Measurements from ENCODE around the gene RPL13. TPM values are rescaled to one million over a fixed set of nuclear protein-coding genes. Genes with fewer than 3 reads are reported as not detected.

Gene RPL13
- total RNA-seq, 2 donors from 2014 or later, result 4,239 to 4,547 TPM

DNA sequence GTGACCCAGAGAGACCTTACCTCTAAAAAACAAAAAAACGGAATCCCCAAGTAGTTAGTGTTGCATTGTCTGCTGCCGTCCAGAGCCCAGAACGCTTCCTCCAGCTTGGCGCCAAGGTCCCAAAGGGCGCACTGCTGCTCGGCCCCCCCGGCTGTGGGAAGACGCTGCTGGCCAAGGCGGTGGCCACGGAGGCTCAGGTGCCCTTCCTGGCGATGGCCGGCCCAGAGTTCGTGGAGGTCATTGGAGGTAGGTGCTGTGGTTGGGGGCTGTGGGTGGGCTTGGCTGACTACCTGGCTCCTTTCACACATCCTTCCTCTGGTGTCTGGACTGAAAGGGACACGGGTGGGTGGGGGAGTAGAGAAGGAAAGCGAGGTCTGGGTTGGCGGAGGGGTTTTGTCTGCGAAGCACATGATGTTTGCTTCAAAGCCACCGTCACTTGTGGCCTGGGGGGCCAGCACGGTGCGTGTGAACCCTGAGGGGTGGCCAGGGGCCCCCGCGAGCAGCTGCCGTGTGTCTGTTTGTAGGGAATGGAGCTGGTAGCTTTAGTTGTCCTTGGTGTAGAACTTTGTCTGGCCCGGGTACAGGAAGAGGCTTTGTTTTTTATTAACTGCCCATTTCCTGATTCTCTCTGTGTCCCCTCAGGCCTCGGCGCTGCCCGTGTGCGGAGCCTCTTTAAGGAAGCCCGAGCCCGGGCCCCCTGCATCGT lies 28.5 kb upstream of the RPL13 start:
- peaks cover 85% of the 10 kb centered on the region for H3K36me3 ChIP-seq

DNA sequence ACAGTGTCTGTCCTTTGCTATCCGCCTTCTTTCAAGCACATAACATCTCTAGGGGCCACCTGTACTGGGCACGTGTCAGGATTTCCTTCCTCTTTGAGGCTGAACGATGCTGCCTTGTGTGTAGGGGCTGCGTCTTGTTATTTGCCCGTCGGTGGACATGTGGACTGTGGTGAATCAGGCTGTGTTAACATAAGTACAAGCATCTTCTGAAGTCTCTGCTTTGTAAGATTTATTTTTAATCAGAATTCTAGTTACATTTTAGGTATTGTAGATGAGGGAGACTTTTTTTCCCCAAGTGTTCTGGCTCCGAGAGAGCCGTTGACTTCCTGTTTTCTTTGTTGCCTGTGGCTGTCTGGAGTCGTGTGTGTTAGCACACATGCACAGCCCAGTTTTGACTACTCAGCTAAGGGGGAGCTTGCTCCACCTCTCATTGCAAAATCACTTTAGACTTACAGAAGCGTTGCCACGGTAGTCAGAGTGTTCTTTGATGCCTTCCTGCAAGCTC lies 26.2 kb upstream of the RPL13 start:
- DNase-seq (ENCODE audit: low spot score), result no peak
- H3K27me3 ChIP-seq, result no peaks in the 10 kb centered on the region
- H3K4me3 ChIP-seq, result no peak overlapping the region
- peaks cover 0 to 17% of the 10 kb centered on the region in 2 donors for H3K4me1 ChIP-seq
- H3K27ac ChIP-seq, result peak overlapping the region in 1 of 2 donors; percentile 8
- TF ChIP-seq, protein P1, sequence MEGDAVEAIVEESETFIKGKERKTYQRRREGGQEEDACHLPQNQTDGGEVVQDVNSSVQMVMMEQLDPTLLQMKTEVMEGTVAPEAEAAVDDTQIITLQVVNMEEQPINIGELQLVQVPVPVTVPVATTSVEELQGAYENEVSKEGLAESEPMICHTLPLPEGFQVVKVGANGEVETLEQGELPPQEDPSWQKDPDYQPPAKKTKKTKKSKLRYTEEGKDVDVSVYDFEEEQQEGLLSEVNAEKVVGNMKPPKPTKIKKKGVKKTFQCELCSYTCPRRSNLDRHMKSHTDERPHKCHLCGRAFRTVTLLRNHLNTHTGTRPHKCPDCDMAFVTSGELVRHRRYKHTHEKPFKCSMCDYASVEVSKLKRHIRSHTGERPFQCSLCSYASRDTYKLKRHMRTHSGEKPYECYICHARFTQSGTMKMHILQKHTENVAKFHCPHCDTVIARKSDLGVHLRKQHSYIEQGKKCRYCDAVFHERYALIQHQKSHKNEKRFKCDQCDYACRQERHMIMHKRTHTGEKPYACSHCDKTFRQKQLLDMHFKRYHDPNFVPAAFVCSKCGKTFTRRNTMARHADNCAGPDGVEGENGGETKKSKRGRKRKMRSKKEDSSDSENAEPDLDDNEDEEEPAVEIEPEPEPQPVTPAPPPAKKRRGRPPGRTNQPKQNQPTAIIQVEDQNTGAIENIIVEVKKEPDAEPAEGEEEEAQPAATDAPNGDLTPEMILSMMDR (IDR thresholded peaks at IDR 0.05), result no peak
- H3K9me3 ChIP-seq, result no peaks in the 10 kb centered on the region
- peaks cover 82% of the 10 kb centered on the region for H3K36me3 ChIP-seq

More for the DNA sequence above, 28.5 kb upstream of the RPL13 start:
- no peaks in the 10 kb centered on the region for H3K27me3 ChIP-seq
- TF ChIP-seq, protein P1 (IDR thresholded peaks at IDR 0.05), result no peak
- no peak for DNase-seq (ENCODE audit: low spot score)
- no peaks in the 10 kb centered on the region for H3K9me3 ChIP-seq
- no peak overlapping the region for H3K27ac ChIP-seq
- peaks cover 0 to 17% of the 10 kb centered on the region in 2 donors for H3K4me1 ChIP-seq
- no peak overlapping the region for H3K4me3 ChIP-seq

DNA sequence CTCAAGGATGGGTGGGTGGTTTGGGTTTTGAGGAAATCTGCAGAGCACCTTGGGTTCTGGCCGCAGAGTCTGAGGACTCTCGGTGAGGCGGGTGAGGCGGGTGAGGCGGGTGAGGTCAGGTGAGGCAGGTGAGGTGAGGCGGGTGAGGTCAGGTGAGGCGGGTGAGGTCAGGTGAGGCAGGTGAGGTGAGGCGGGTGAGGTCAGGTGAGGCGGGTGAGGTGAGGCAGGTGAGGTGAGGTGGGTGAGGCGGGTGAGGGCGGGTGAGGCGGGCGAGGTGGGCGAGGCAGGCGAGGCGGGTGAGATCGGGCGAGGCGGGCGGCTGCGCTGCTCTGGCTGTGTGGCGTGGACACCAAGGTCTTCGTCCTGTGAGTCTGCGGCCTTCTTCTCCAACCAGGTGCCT lies 24.1 kb upstream of the RPL13 start:
- Histone ChIP-seq H3K27ac (no peak overlapping the region), H3K27me3 (no peaks in the 10 kb centered on the region), H3K9me3 (no peaks in the 10 kb centered on the region), H3K36me3 (peaks cover 61% of the 10 kb centered on the region), H3K4me1 (peaks cover 0 to 19% of the 10 kb centered on the region in 2 donors), H3K4me3 (no peak overlapping the region)
- TF ChIP-seq, protein P1 (IDR thresholded peaks at IDR 0.05), result no peak
- DNase-seq (ENCODE audit: low spot score), result no peak

- Histone ChIP-seq H3K4me1 (peaks cover 0 to 13% of the 10 kb centered on the region in 2 donors), H3K27ac (no peak overlapping the region), H3K9me3 (no peaks in the 10 kb centered on the region), H3K27me3 (no peaks in the 10 kb centered on the region), H3K4me3 (no peak overlapping the region), H3K36me3 (peaks cover 54% of the 10 kb centered on the region)
- DNase-seq (ENCODE audit: low spot score), result no peak
- TF ChIP-seq, protein P1 (IDR thresholded peaks at IDR 0.05), result no peak
Observed at GRCh38 chr16:89536886-89537548, 23.5 kb upstream of the RPL13 start.

DNA sequence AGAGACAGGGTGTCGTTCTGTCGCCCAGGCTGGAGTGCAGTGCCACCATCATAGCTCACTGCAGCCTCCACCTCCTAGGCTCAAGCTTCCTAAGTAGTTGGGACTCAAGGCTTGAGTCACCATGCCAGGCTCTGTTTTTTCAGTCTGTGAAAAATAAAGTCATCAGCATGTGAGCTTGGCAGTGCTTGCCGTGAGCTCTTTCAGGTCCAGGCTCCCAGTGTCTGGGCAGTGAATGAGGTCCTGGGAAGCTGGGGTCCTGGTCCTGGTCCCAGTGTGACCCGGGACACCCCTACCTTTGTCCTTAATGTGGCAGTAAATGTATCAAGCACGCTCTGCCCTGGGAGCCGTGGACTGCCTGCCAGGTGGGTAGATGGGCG lies 22.9 kb upstream of the RPL13 start:
- TF ChIP-seq, protein P1 (IDR thresholded peaks at IDR 0.05), result no peak
- Histone ChIP-seq H3K9me3 (no peaks in the 10 kb centered on the region), H3K4me1 (peaks cover 0 to 13% of the 10 kb centered on the region in 2 donors), H3K27ac (no peak overlapping the region), H3K36me3 (peaks cover 49% of the 10 kb centered on the region), H3K4me3 (no peak overlapping the region), H3K27me3 (no peaks in the 10 kb centered on the region)
- no peak for DNase-seq (ENCODE audit: low spot score)

All from right atrium auricular region (tissue), 2 donors.